Measurements from ENCODE around the gene DAZAP1. TPM values are rescaled to one million over a fixed set of nuclear protein-coding genes. Genes with fewer than 3 reads are reported as not detected.

Gene DAZAP1
- total RNA-seq, 1 experiment from 2014 or later, result 246 TPM

GRCh38 chr19:1377176-1377964, 30.0 kb upstream of the DAZAP1 start:
- no peaks in the 10 kb centered on the region for H3K9me3 Mint-ChIP-seq (ENCODE audit: unreplicated experiment)
- H3K4me3 Mint-ChIP-seq (ENCODE audit: unreplicated experiment), result no peak overlapping the region
- H3K27ac Mint-ChIP-seq (ENCODE audit: low read depth, unreplicated experiment), result no peak overlapping the region
- ChIA-PET CTCF (interaction anchor here (0.6 kb wide), 1 partner anchor 63 kb away, joined by 3 read pairs; no protein-coding TSS in a partner anchor), POLR2A (no interaction called here)
- H3K27me3 Mint-ChIP-seq (ENCODE audit: insufficient read depth, unreplicated experiment), result no peaks in the 10 kb centered on the region
- TF ChIP-seq CTCF (IDR thresholded peaks at IDR 0.05; ENCODE audit: unreplicated experiment), result no peak
- no TSS peak for BruUV-seq (replicated peaks)
- no peak for DNase-seq (ENCODE audit: unreplicated experiment)
- peaks cover 22% of the 10 kb centered on the region for H3K36me3 Mint-ChIP-seq (ENCODE audit: insufficient read depth, unreplicated experiment)
- H3K4me1 Mint-ChIP-seq (ENCODE audit: insufficient read depth, unreplicated experiment), result no peaks in the 10 kb centered on the region
- intact Hi-C loops (cut with micrococcal nuclease), result no loop called here

GRCh38 chr19:1377965-1378785, 29.2 kb upstream of the DAZAP1 start:
- no peaks in the 10 kb centered on the region for H3K27me3 Mint-ChIP-seq (ENCODE audit: insufficient read depth, unreplicated experiment)
- no peaks in the 10 kb centered on the region for H3K4me1 Mint-ChIP-seq (ENCODE audit: insufficient read depth, unreplicated experiment)
- intact Hi-C loops (cut with micrococcal nuclease), result no loop called here

GRCh38 chr19:1379126-1379905, 28.1 kb upstream of the DAZAP1 start:
- no peak for DNase-seq (ENCODE audit: unreplicated experiment)
- no peak for TF ChIP-seq CTCF (IDR thresholded peaks at IDR 0.05; ENCODE audit: unreplicated experiment)
- H3K9me3 Mint-ChIP-seq (ENCODE audit: unreplicated experiment), result no peaks in the 10 kb centered on the region
- no peaks in the 10 kb centered on the region for H3K27me3 Mint-ChIP-seq (ENCODE audit: insufficient read depth, unreplicated experiment)
- CTCF ChIA-PET, result no interaction called here
- no peak overlapping the region for H3K4me3 Mint-ChIP-seq (ENCODE audit: unreplicated experiment)
- intact Hi-C loops (cut with micrococcal nuclease), result no loop called here
- no TSS peak for BruUV-seq (replicated peaks)
- peaks cover 29% of the 10 kb centered on the region for H3K36me3 Mint-ChIP-seq (ENCODE audit: insufficient read depth, unreplicated experiment)
- H3K4me1 Mint-ChIP-seq (ENCODE audit: insufficient read depth, unreplicated experiment), result peaks cover 2% of the 10 kb centered on the region
- no peak overlapping the region for H3K27ac Mint-ChIP-seq (ENCODE audit: low read depth, unreplicated experiment)
- POLR2A ChIA-PET, result no interaction called here

More at GRCh38 chr19:1377965-1378785, 29.2 kb upstream of the DAZAP1 start:
- H3K9me3 Mint-ChIP-seq (ENCODE audit: unreplicated experiment), result no peaks in the 10 kb centered on the region
- ChIA-PET CTCF (interaction anchor here (0.6 kb wide), 1 partner anchor 64 kb away, joined by 3 read pairs; no protein-coding TSS in a partner anchor), POLR2A (no interaction called here)
- no peak for TF ChIP-seq CTCF (IDR thresholded peaks at IDR 0.05; ENCODE audit: unreplicated experiment)
- H3K4me3 Mint-ChIP-seq (ENCODE audit: unreplicated experiment), result no peak overlapping the region
- BruUV-seq (replicated peaks), result no TSS peak
- no peak overlapping the region for H3K27ac Mint-ChIP-seq (ENCODE audit: low read depth, unreplicated experiment)
- no peak for DNase-seq (ENCODE audit: unreplicated experiment)
- peaks cover 22% of the 10 kb centered on the region for H3K36me3 Mint-ChIP-seq (ENCODE audit: insufficient read depth, unreplicated experiment)
